ENCODE measurements around the gene TFF2.

TFF2 gene

GRCh38 chr21:42392731-42393442 is 42.1 kb upstream of the TFF2 start:
- Histone ChIP-seq H3K4me1 (peaks cover 5% of the 10 kb centered on the region), H3K27ac (no peak overlapping the region), H3K79me2 (no peaks in the 10 kb centered on the region), H2AFZ (no peak overlapping the region), H3K27me3 (ENCODE audit: control insufficient read depth, insufficient read depth, low read length) (no peaks in the 10 kb centered on the region), H3K4me2 (ENCODE audit: low read length) (no peak overlapping the region), H3K9me3 (ENCODE audit: control insufficient read depth, low read length) (no peaks in the 10 kb centered on the region), H3K36me3 (ENCODE audit: control insufficient read depth, insufficient read depth, low read length) (no peaks in the 10 kb centered on the region), H3K4me3 (ENCODE audit: low read depth, low read length) (no peak overlapping the region), H3K9ac (no peak overlapping the region)
- TF ChIP-seq CTCF (IDR thresholded peaks at IDR 0.05): no peak

- no peak for TF ChIP-seq CTCF (IDR thresholded peaks at IDR 0.05)
- Histone ChIP-seq H3K27me3 (ENCODE audit: control insufficient read depth, insufficient read depth, low read length) (no peaks in the 10 kb centered on the region), H3K4me1 (peaks cover 5% of the 10 kb centered on the region), H3K79me2 (no peaks in the 10 kb centered on the region), H3K9me3 (ENCODE audit: control insufficient read depth, low read length) (no peaks in the 10 kb centered on the region), H3K4me3 (ENCODE audit: low read depth, low read length) (no peak overlapping the region), H3K9ac (no peak overlapping the region), H3K27ac (no peak overlapping the region), H2AFZ (no peak overlapping the region), H3K4me2 (ENCODE audit: low read length) (no peak overlapping the region), H3K36me3 (ENCODE audit: control insufficient read depth, insufficient read depth, low read length) (no peaks in the 10 kb centered on the region)
Observed at GRCh38 chr21:42391297-42391696, 40.5 kb upstream of the TFF2 start.

GRCh38 chr21:42390696-42391095 is 39.9 kb upstream of the TFF2 start:
- no peaks in the 10 kb centered on the region for H3K9me3 ChIP-seq (ENCODE audit: control insufficient read depth, low read length)
- H3K4me1 ChIP-seq: peaks cover 5% of the 10 kb centered on the region
- H3K9ac ChIP-seq: no peak overlapping the region
- TF ChIP-seq CTCF (IDR thresholded peaks at IDR 0.05): no peak
- H3K27me3 ChIP-seq (ENCODE audit: control insufficient read depth, insufficient read depth, low read length): no peaks in the 10 kb centered on the region
- no peak overlapping the region for H3K4me3 ChIP-seq (ENCODE audit: low read depth, low read length)
- H3K4me2 ChIP-seq (ENCODE audit: low read length): no peak overlapping the region
- H3K79me2 ChIP-seq: no peaks in the 10 kb centered on the region
- no peak overlapping the region for H2AFZ ChIP-seq
- H3K27ac ChIP-seq: no peak overlapping the region
- no peaks in the 10 kb centered on the region for H3K36me3 ChIP-seq (ENCODE audit: control insufficient read depth, insufficient read depth, low read length)

GRCh38 chr21:42390193-42390592 is 39.4 kb upstream of the TFF2 start:
- no peak overlapping the region for H3K9ac ChIP-seq
- H3K4me2 ChIP-seq (ENCODE audit: low read length): no peak overlapping the region
- no peaks in the 10 kb centered on the region for H3K27me3 ChIP-seq (ENCODE audit: control insufficient read depth, insufficient read depth, low read length)
- no peak overlapping the region for H2AFZ ChIP-seq
- TF ChIP-seq CTCF (IDR thresholded peaks at IDR 0.05): no peak
- no peak overlapping the region for H3K4me3 ChIP-seq (ENCODE audit: low read depth, low read length)
- H3K9me3 ChIP-seq (ENCODE audit: control insufficient read depth, low read length): no peaks in the 10 kb centered on the region
- H3K4me1 ChIP-seq: peaks cover 5% of the 10 kb centered on the region
- H3K27ac ChIP-seq: no peak overlapping the region
- no peaks in the 10 kb centered on the region for H3K36me3 ChIP-seq (ENCODE audit: control insufficient read depth, insufficient read depth, low read length)
- H3K79me2 ChIP-seq: no peaks in the 10 kb centered on the region

GRCh38 chr21:42389449-42389835 is 38.6 kb upstream of the TFF2 start:
- TF ChIP-seq CTCF (IDR thresholded peaks at IDR 0.05): no peak
- no peak overlapping the region for H3K4me2 ChIP-seq (ENCODE audit: low read length)
- H3K9me3 ChIP-seq (ENCODE audit: control insufficient read depth, low read length): no peaks in the 10 kb centered on the region
- peak overlapping the region; percentile 56 for H2AFZ ChIP-seq
- H3K36me3 ChIP-seq (ENCODE audit: control insufficient read depth, insufficient read depth, low read length): no peaks in the 10 kb centered on the region
- no peak overlapping the region for H3K4me3 ChIP-seq (ENCODE audit: low read depth, low read length)
- H3K9ac ChIP-seq: no peak overlapping the region
- H3K79me2 ChIP-seq: no peaks in the 10 kb centered on the region
- H3K4me1 ChIP-seq: peaks cover 5% of the 10 kb centered on the region
- no peak overlapping the region for H3K27ac ChIP-seq
- no peaks in the 10 kb centered on the region for H3K27me3 ChIP-seq (ENCODE audit: control insufficient read depth, insufficient read depth, low read length)
